Mesothelial cell of epicardium (in vitro differentiated cells): Measurements from ENCODE around the gene MIGA2. TPM values are rescaled to one million over a fixed set of nuclear protein-coding genes. Genes with fewer than 3 reads are reported as not detected.

Experiments
- DNase-seq, 2 experiments: peaks; one replicate each; pipeline ENCODE4 v3.0.0; 2021; ENCODE audit warnings: low spot score in 2 of 2; ENCODE audit not compliant: unreplicated experiment in 2 of 2
- H3K27ac Mint-ChIP-seq: 2 replicates; pipeline ENCODE4 v1.8.0; 2021; ENCODE audit warnings: mixed read lengths
- H3K27me3 Mint-ChIP-seq: 2 replicates; pipeline ENCODE4 v1.8.0; 2021; ENCODE audit warnings: low read depth, mixed read lengths
- H3K36me3 Mint-ChIP-seq: 2 replicates; pipeline ENCODE4 v1.8.0; 2021; ENCODE audit warnings: mixed read lengths
- H3K4me1 Mint-ChIP-seq: 2 replicates; pipeline ENCODE4 v1.8.0; 2021; ENCODE audit warnings: mixed read lengths
- H3K4me3 Mint-ChIP-seq: 2 replicates; pipeline ENCODE4 v1.8.0; 2021; ENCODE audit warnings: mild to moderate bottlenecking, moderate library complexity, mixed read lengths
- H3K9me3 Mint-ChIP-seq: 2 replicates; pipeline ENCODE4 v1.8.0; 2021; ENCODE audit warnings: mixed read lengths
- CTCF ChIP-seq: fragments of 200-600 bp; sonication (generic); IDR thresholded peaks from one replicate; pipeline ENCODE4 v1.5.0; 2021; ENCODE audit warnings: antibody characterized with exemption; ENCODE audit not compliant: unreplicated experiment
- total RNA-seq: library from RNA; stranded (reverse); gene quantifications from 3 replicates; pipeline ENCODE4 v1.2.1, GENCODE V29; 2021

MIGA2 gene
- total RNA-seq, 1 donor from 2014 or later = 37.9 TPM

GRCh38 chr9:129097671-129098306, 61.4 kb downstream of the MIGA2 start:
- Mint-ChIP-seq H3K36me3 (peaks cover 9% of the 10 kb centered on the region), H3K4me3 (no peak overlapping the region), H3K4me1 (peaks cover 4% of the 10 kb centered on the region), H3K27me3 (no peaks in the 10 kb centered on the region), H3K27ac (peak overlapping the region; percentile 4), H3K9me3 (no peaks in the 10 kb centered on the region)
- DNase-seq = no peak
- no peak for TF ChIP-seq CTCF

DNA sequence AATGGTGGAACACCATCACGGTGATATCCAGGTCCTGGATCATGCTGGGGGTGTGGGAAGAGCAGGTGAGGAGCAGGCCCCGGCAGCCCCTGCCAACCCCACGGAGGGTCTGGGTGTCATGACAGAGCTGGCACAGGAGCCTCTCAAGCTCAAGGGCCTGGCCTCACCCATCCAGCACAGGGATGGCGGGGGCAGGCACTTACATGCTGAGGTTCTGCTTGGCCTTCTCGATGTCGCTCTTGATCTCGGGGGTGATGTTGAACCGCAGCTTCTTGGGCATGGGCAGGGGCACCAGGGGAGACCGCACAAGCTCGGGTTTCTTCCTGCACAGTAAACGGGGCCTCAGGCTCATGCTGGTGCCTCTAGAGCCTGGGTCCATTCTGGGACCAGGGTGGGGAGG, 61.9 kb downstream of the MIGA2 start:
- Mint-ChIP-seq H3K4me3 (no peak overlapping the region), H3K27me3 (no peaks in the 10 kb centered on the region), H3K36me3 (peaks cover 9% of the 10 kb centered on the region), H3K27ac (no peak overlapping the region), H3K9me3 (no peaks in the 10 kb centered on the region), H3K4me1 (peaks cover 4% of the 10 kb centered on the region)
- no peak for DNase-seq
- TF ChIP-seq CTCF = no peak

GRCh38 chr9:129100383-129101169, 64.2 kb downstream of the MIGA2 start:
- no peak for DNase-seq
- TF ChIP-seq CTCF = no peak
- Mint-ChIP-seq H3K27ac (no peak overlapping the region), H3K36me3 (peaks cover 8% of the 10 kb centered on the region), H3K4me3 (no peak overlapping the region), H3K27me3 (no peaks in the 10 kb centered on the region), H3K4me1 (peaks cover 4% of the 10 kb centered on the region), H3K9me3 (no peaks in the 10 kb centered on the region)

DNA sequence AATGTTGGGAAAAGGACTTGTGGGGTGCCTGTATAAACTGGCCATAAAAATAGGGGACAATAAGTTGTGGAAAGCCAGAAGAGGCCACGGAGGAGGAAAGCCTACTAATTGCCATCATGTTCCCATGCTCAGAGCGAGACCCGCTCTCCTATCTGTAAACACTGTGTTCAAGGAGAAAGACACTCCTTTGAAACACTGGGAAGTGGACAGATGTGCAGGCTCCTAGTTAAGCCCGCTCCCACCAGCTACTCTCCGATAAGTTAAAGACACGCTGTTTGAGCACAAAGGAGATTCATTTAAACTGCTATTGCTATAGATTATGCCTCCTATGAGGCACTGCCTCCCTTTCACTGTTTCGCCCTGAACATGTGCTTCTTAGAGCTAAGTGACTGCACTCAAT, 64.9 kb downstream of the MIGA2 start:
- no peaks in the 10 kb centered on the region for H3K9me3 Mint-ChIP-seq
- H3K36me3 Mint-ChIP-seq = peaks cover 5% of the 10 kb centered on the region
- no peak for TF ChIP-seq CTCF
- no peak overlapping the region for H3K27ac Mint-ChIP-seq
- H3K4me3 Mint-ChIP-seq = no peak overlapping the region
- no peaks in the 10 kb centered on the region for H3K27me3 Mint-ChIP-seq
- no peak for DNase-seq
- H3K4me1 Mint-ChIP-seq = peaks cover 4% of the 10 kb centered on the region

DNA sequence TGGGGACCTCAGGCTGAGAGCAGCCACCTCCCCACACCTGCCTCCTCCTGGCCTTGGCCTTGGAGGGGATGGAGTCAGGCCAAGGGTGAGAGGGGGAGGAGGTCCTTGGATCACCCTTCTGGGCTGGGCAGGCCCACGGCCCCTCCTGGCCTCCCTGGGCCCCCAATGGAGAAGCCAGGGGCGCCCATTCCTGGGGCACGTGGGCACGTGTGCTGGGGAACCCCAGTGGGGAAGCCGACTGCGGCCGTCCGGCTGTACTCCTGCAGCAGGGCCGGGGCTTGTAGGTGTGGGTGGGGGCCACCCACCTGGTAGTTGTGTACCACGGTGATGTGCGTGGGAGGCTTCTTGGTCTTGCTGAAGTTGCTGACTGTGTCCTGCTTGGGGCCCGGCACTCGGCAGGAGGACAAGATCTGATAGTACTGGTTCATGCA, 65.7 kb downstream of the MIGA2 start:
- Mint-ChIP-seq H3K36me3 (peaks cover 3% of the 10 kb centered on the region), H3K4me3 (no peak overlapping the region), H3K27me3 (no peaks in the 10 kb centered on the region), H3K4me1 (peaks cover 4% of the 10 kb centered on the region), H3K9me3 (no peaks in the 10 kb centered on the region), H3K27ac (no peak overlapping the region)
- TF ChIP-seq CTCF = no peak
- DNase-seq = no peak
